ENCODE results near the gene LRRC59.

DNA sequence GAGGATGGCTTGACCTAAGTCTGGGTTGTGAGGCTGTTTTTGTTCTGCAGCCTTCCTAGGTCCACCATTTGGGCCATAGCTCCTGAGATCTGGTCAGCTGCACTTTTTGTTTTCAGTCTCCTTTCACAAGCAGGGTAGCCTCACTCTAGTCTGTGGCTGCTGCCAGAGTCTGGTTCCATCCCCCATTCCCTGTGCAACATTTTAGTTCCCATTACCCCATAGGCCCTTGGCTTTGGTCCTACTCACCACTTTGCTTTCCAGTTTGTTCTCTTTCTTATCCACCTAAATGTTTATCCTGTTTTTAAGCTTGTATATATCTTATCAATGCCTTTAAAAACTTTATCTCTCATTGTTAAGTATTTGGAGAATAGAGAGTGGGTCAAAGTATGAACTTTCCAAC lies 57.9 kb downstream of the LRRC59 start:
- no peak for TF ChIP-seq CHD1 (IDR thresholded peaks at IDR 0.05; ENCODE audit: low read depth, low read length)
- no peak for TF ChIP-seq POLR2A (IDR thresholded peaks at IDR 0.05; ENCODE audit: control extremely low read depth in 1 of 2, low read depth in 2 of 2, low read length in 2 of 2)
- no peak for TF ChIP-seq TAF1 (IDR thresholded peaks at IDR 0.05; ENCODE audit: low read depth, low read length)
- TF ChIP-seq, protein P1, sequence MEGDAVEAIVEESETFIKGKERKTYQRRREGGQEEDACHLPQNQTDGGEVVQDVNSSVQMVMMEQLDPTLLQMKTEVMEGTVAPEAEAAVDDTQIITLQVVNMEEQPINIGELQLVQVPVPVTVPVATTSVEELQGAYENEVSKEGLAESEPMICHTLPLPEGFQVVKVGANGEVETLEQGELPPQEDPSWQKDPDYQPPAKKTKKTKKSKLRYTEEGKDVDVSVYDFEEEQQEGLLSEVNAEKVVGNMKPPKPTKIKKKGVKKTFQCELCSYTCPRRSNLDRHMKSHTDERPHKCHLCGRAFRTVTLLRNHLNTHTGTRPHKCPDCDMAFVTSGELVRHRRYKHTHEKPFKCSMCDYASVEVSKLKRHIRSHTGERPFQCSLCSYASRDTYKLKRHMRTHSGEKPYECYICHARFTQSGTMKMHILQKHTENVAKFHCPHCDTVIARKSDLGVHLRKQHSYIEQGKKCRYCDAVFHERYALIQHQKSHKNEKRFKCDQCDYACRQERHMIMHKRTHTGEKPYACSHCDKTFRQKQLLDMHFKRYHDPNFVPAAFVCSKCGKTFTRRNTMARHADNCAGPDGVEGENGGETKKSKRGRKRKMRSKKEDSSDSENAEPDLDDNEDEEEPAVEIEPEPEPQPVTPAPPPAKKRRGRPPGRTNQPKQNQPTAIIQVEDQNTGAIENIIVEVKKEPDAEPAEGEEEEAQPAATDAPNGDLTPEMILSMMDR (IDR thresholded peaks at IDR 0.05; ENCODE audit: control extremely low read depth in 1 of 3, insufficient read depth in 1 of 3, low read depth in 1 of 3, low read length in 3 of 3), result no peak
